ENCODE results near the gene MFAP1.
"Not testable (repeated sequence)": the region's sequence is repeated elsewhere in the genome, so short reads cannot be mapped to it uniquely, and the experiment has no call there.

MFAP1 gene

GRCh38 chr15:43825305-43825704, 815 bp upstream of the MFAP1 start:
- not testable (repeated sequence) for H3K9me3 ChIP-seq (ENCODE audit: control extremely low read depth in 1 of 5, control insufficient read depth in 4 of 5, insufficient read depth in 2 of 5, low read depth in 1 of 5, low read length in 4 of 5); H3K4me3 ChIP-seq (ENCODE audit: control insufficient read depth in 1 of 7, extremely low read depth in 1 of 7, insufficient read depth in 4 of 7, low read depth in 2 of 7, low read length in 6 of 7); DNase-seq; H3K27me3 ChIP-seq (replicated peaks in 2 of 5; ENCODE audit: control insufficient read depth in 4 of 5, insufficient read depth in 5 of 5, low read length in 4 of 5)
- H3K36me3 ChIP-seq (ENCODE audit: control insufficient read depth in 4 of 4, insufficient read depth in 4 of 4, low read length in 3 of 4): peaks cover 0 to 11% (median under 1%) of the 10 kb centered on the region in 4 experiments
- peaks cover 6 to 38% (median 35%) of the 10 kb centered on the region in 4 experiments for H3K4me1 ChIP-seq (ENCODE audit: control extremely low read depth in 1 of 4, control insufficient read depth in 4 of 4, insufficient read depth in 4 of 4, low read length in 3 of 4)
- CTCF ChIA-PET: interaction anchor here (1.0 to 1.2 kb wide), 2 partner anchors 25 to 29 kb away, joined by 3 to 4 read pairs; partner anchors contain the start of gene HYPK
- peak overlapping the region in 1 of 2 experiments; percentile 97 for H3K27ac ChIP-seq (ENCODE audit: insufficient read depth in 1 of 2, low read depth in 1 of 2, low read length in 2 of 2, poor library complexity in 1 of 2, severe bottlenecking in 2 of 2)
- over 99% methylated on average over 11 of the region's 11 CpGs for WGBS (ENCODE audit: insufficient coverage)
- POLR2A ChIA-PET: interaction anchor here (1.8 kb wide), 1 partner anchor 25 kb away, joined by 6 read pairs; the partner anchor contains the start of genes HYPK and SERINC4

DNA sequence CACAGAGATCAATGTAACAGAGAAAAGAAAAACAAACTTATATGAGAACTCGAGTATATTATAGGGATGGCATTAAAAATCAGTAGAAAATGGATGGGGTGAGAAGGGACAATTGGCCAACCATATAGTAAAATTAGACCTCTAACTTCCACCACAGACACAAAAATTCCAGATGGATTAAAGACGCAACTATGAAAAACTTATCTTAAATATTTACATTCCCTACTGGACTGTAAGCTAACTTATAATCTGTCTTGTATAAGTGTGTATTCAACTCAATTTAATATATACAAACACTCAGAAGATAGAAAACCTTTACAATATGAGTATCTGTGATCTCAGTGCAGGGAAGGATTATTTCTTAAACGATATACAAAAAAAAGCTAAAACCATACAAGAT, 3.0 kb downstream of the MFAP1 start:
- POLR2A ChIA-PET: interaction anchor here (0.5 to 0.9 kb wide), 2 partner anchors 10 to 44 kb away, joined by 3 to 4 read pairs; no protein-coding TSS in a partner anchor
- CTCF ChIA-PET: interaction anchor here (0.6 kb wide), 1 partner anchor 634 kb away, joined by 3 read pairs; no protein-coding TSS in a partner anchor
- no CpG with 5 or more reads among the region's 3 CpGs for WGBS (ENCODE audit: insufficient coverage)
- Histone ChIP-seq H3K9me3 (ENCODE audit: control extremely low read depth in 1 of 5, control insufficient read depth in 4 of 5, insufficient read depth in 2 of 5, low read depth in 1 of 5, low read length in 4 of 5) (no peaks in the 10 kb centered on the region), H3K27ac (ENCODE audit: insufficient read depth in 1 of 2, low read depth in 1 of 2, low read length in 2 of 2, poor library complexity in 1 of 2, severe bottlenecking in 2 of 2) (no peak overlapping the region), H3K4me3 (ENCODE audit: control insufficient read depth in 1 of 7, extremely low read depth in 1 of 7, insufficient read depth in 4 of 7, low read depth in 2 of 7, low read length in 6 of 7) (no peak overlapping the region), H3K27me3 (replicated peaks in 2 of 5; ENCODE audit: control insufficient read depth in 4 of 5, insufficient read depth in 5 of 5, low read length in 4 of 5) (no peaks in the 10 kb centered on the region), H3K36me3 (ENCODE audit: control insufficient read depth in 4 of 4, insufficient read depth in 4 of 4, low read length in 3 of 4) (peaks cover 4 to 16% (median 10%) of the 10 kb centered on the region in 4 experiments), H3K4me1 (ENCODE audit: control extremely low read depth in 1 of 4, control insufficient read depth in 4 of 4, insufficient read depth in 4 of 4, low read length in 3 of 4) (peaks cover 0 to 23% (median 18%) of the 10 kb centered on the region in 4 experiments)
- no peak for DNase-seq

GRCh38 chr15:43815064-43815463, 9.4 kb downstream of the MFAP1 start:
- H3K27ac ChIP-seq (ENCODE audit: insufficient read depth in 1 of 2, low read depth in 1 of 2, low read length in 2 of 2, poor library complexity in 1 of 2, severe bottlenecking in 2 of 2); POLR2A ChIA-PET; H3K4me1 ChIP-seq (ENCODE audit: control extremely low read depth in 1 of 4, control insufficient read depth in 4 of 4, insufficient read depth in 4 of 4, low read length in 3 of 4); H3K9me3 ChIP-seq (ENCODE audit: control extremely low read depth in 1 of 5, control insufficient read depth in 4 of 5, insufficient read depth in 2 of 5, low read depth in 1 of 5, low read length in 4 of 5); DNase-seq; H3K4me3 ChIP-seq (ENCODE audit: control insufficient read depth in 1 of 7, extremely low read depth in 1 of 7, insufficient read depth in 4 of 7, low read depth in 2 of 7, low read length in 6 of 7); H3K27me3 ChIP-seq (replicated peaks in 2 of 5; ENCODE audit: control insufficient read depth in 4 of 5, insufficient read depth in 5 of 5, low read length in 4 of 5); CTCF ChIA-PET: not testable (repeated sequence)
- peaks cover 19 to 64% (median 46%) of the 10 kb centered on the region in 4 experiments for H3K36me3 ChIP-seq (ENCODE audit: control insufficient read depth in 4 of 4, insufficient read depth in 4 of 4, low read length in 3 of 4)
- WGBS (ENCODE audit: insufficient coverage): 89% methylated on average over 3 of the region's 5 CpGs

DNA sequence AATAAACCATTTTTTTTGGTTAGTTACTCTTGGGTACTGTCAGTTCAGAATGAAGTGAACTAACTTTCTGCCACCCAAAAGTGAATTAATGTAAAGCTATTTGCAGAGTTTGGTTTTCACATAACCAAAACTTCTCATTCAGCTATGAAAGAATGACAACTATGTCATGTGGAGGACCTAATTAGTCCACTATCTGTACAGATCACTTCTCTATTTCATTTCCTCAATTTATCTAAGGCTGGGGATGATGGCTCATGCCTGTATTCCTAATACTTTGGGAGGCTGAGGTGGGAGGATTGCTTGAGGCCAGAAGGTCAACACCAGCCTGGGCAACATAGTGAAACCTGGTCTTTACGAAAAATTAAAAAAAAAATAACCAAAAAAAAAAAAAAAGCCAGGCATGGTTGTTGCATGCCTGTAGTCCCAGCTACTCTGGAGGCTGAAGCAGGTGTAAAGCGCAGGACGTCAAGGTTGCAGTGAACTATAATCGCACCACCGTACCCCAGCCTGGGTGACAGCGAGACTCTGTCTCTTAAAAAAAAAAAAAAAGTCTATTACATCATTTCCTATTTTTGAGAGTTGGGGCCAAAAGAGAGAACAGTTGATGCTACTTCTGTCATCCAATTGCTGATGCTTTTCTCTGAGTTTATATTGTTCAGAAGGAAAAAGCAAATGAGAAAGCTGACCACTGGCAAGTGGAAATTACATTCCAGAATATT, 15.4 kb downstream of the MFAP1 start:
- no peaks in the 10 kb centered on the region for H3K27me3 ChIP-seq (replicated peaks in 2 of 5; ENCODE audit: control insufficient read depth in 4 of 5, insufficient read depth in 5 of 5, low read length in 4 of 5)
- WGBS (ENCODE audit: insufficient coverage): 100% methylated on average over 5 of the region's 6 CpGs
- H3K9me3 ChIP-seq (ENCODE audit: control extremely low read depth in 1 of 5, control insufficient read depth in 4 of 5, insufficient read depth in 2 of 5, low read depth in 1 of 5, low read length in 4 of 5): no peaks in the 10 kb centered on the region
- H3K36me3 ChIP-seq (ENCODE audit: control insufficient read depth in 4 of 4, insufficient read depth in 4 of 4, low read length in 3 of 4): peaks cover 21 to 88% (median 57%) of the 10 kb centered on the region in 4 experiments
- no peak overlapping the region for H3K27ac ChIP-seq (ENCODE audit: insufficient read depth in 1 of 2, low read depth in 1 of 2, low read length in 2 of 2, poor library complexity in 1 of 2, severe bottlenecking in 2 of 2)
- no peak overlapping the region for H3K4me3 ChIP-seq (ENCODE audit: control insufficient read depth in 1 of 7, extremely low read depth in 1 of 7, insufficient read depth in 4 of 7, low read depth in 2 of 7, low read length in 6 of 7)
- ChIA-PET CTCF (interaction anchor here (0.6 to 1.1 kb wide), 2 partner anchors 13 kb away, joined by 3 to 6 read pairs; no protein-coding TSS in a partner anchor), POLR2A (no interaction called here)
- no peak for DNase-seq
- H3K4me1 ChIP-seq (ENCODE audit: control extremely low read depth in 1 of 4, control insufficient read depth in 4 of 4, insufficient read depth in 4 of 4, low read length in 3 of 4): peaks cover 0 to 3% (median 0%) of the 10 kb centered on the region in 4 experiments

- H3K36me3 ChIP-seq (ENCODE audit: control insufficient read depth in 4 of 4, insufficient read depth in 4 of 4, low read length in 3 of 4): peaks cover 20 to 87% (median 55%) of the 10 kb centered on the region in 4 experiments
- POLR2A ChIA-PET: no interaction called here
- 100% methylated on average over 1 of the region's 5 CpGs for WGBS (ENCODE audit: insufficient coverage)
Measured at GRCh38 chr15:43808435-43808950, 16.0 kb downstream of the MFAP1 start.

GRCh38 chr15:43802676-43803075, 21.8 kb downstream of the MFAP1 start:
- H3K4me3 ChIP-seq (ENCODE audit: control insufficient read depth in 1 of 7, extremely low read depth in 1 of 7, insufficient read depth in 4 of 7, low read depth in 2 of 7, low read length in 6 of 7); H3K27me3 ChIP-seq (replicated peaks in 2 of 5; ENCODE audit: control insufficient read depth in 4 of 5, insufficient read depth in 5 of 5, low read length in 4 of 5); POLR2A ChIA-PET; DNase-seq; H3K27ac ChIP-seq (ENCODE audit: insufficient read depth in 1 of 2, low read depth in 1 of 2, low read length in 2 of 2, poor library complexity in 1 of 2, severe bottlenecking in 2 of 2); H3K9me3 ChIP-seq (ENCODE audit: control extremely low read depth in 1 of 5, control insufficient read depth in 4 of 5, insufficient read depth in 2 of 5, low read depth in 1 of 5, low read length in 4 of 5): not testable (repeated sequence)
- CTCF ChIA-PET: interaction anchor here (0.7 to 1.9 kb wide), 2 partner anchors 10 to 14 kb away, joined by 3 to 4 read pairs; partner anchors contain the start of gene SERF2
- 100% methylated on average over 3 of the region's 7 CpGs for WGBS (ENCODE audit: insufficient coverage)
- H3K4me1 ChIP-seq (ENCODE audit: control extremely low read depth in 1 of 4, control insufficient read depth in 4 of 4, insufficient read depth in 4 of 4, low read length in 3 of 4): peaks cover 8 to 15% (median 14%) of the 10 kb centered on the region in 4 experiments
- peaks cover 14 to 65% (median 44%) of the 10 kb centered on the region in 4 experiments for H3K36me3 ChIP-seq (ENCODE audit: control insufficient read depth in 4 of 4, insufficient read depth in 4 of 4, low read length in 3 of 4)

More at GRCh38 chr15:43808435-43808950, 16.0 kb downstream of the MFAP1 start:
- DNase-seq: no peak
- Histone ChIP-seq H3K27me3 (replicated peaks in 2 of 5; ENCODE audit: control insufficient read depth in 4 of 5, insufficient read depth in 5 of 5, low read length in 4 of 5) (no peaks in the 10 kb centered on the region), H3K9me3 (ENCODE audit: control extremely low read depth in 1 of 5, control insufficient read depth in 4 of 5, insufficient read depth in 2 of 5, low read depth in 1 of 5, low read length in 4 of 5) (no peaks in the 10 kb centered on the region), H3K4me1 (ENCODE audit: control extremely low read depth in 1 of 4, control insufficient read depth in 4 of 4, insufficient read depth in 4 of 4, low read length in 3 of 4) (peaks cover 0 to 3% (median 0%) of the 10 kb centered on the region in 4 experiments), H3K4me3 (ENCODE audit: control insufficient read depth in 1 of 7, extremely low read depth in 1 of 7, insufficient read depth in 4 of 7, low read depth in 2 of 7, low read length in 6 of 7) (no peak overlapping the region), H3K27ac (ENCODE audit: insufficient read depth in 1 of 2, low read depth in 1 of 2, low read length in 2 of 2, poor library complexity in 1 of 2, severe bottlenecking in 2 of 2) (no peak overlapping the region)
- CTCF ChIA-PET: interaction anchor here (0.6 to 1.1 kb wide), 2 partner anchors 13 to 14 kb away, joined by 3 to 6 read pairs; no protein-coding TSS in a partner anchor

Measured in common myeloid progenitor, CD34-positive (primary cell).